22Rv1 (cell line): ENCODE results near the gene AGTPBP1.
A peak's percentile ranks its signal among the peaks of the same experiment; 100 is the strongest.

ENCODE experiments used
- H3K27ac ChIP-seq: fragments of 450-650 bp; 2 replicates; pipeline ENCODE4 v1.5.1; 2017
- CTCF ChIP-seq: fragments of 450-650 bp; IDR thresholded peaks from 2 replicates; pipeline ENCODE4 v1.5.1; 2017; ENCODE audit warnings: mild to moderate bottlenecking
- ZFX ChIP-seq: fragments of 450-650 bp; IDR thresholded peaks from 2 replicates; pipeline ENCODE4 v1.6.1; 2017; ENCODE audit warnings: antibody characterized with exemption, borderline replicate concordance

Gene AGTPBP1

GRCh38 chr9:85716031-85716877, 25.5 kb downstream of the AGTPBP1 start:
- no peak overlapping the region for H3K27ac ChIP-seq
- TF ChIP-seq ZFX (no peak), CTCF (peak; percentile 44)

GRCh38 chr9:85715587-85715986, 26.2 kb downstream of the AGTPBP1 start:
- no peak overlapping the region for H3K27ac ChIP-seq
- TF ChIP-seq ZFX, result no peak
- TF ChIP-seq CTCF, result no peak

GRCh38 chr9:85713897-85714296, 27.9 kb downstream of the AGTPBP1 start:
- H3K27ac ChIP-seq, result no peak overlapping the region
- TF ChIP-seq CTCF, result no peak
- no peak for TF ChIP-seq ZFX

- H3K27ac ChIP-seq, result no peak overlapping the region
- TF ChIP-seq ZFX, result no peak
- TF ChIP-seq CTCF, result no peak
Measured at GRCh38 chr9:85704744-85705143, 37.0 kb downstream of the AGTPBP1 start.

GRCh38 chr9:85703398-85703797, 38.4 kb downstream of the AGTPBP1 start:
- TF ChIP-seq ZFX, result no peak
- no peak for TF ChIP-seq CTCF
- no peak overlapping the region for H3K27ac ChIP-seq

- TF ChIP-seq CTCF, result no peak
- TF ChIP-seq ZFX, result no peak
- no peak overlapping the region for H3K27ac ChIP-seq
Measured at GRCh38 chr9:85702726-85703289, 38.9 kb downstream of the AGTPBP1 start.

- TF ChIP-seq CTCF, result no peak
- H3K27ac ChIP-seq, result no peak overlapping the region
Measured at GRCh38 chr9:85702191-85702590, 39.6 kb downstream of the AGTPBP1 start.
